ENCODE measurements around the gene BNC1. TPM values are rescaled to one million over a fixed set of nuclear protein-coding genes. Genes with fewer than 3 reads are reported as not detected.
"Not testable (repeated sequence)": the region's sequence is repeated elsewhere in the genome, so short reads cannot be mapped to it uniquely, and the experiment has no call there.

Gene BNC1
- total RNA-seq, 1 donor from 2014 or later = not detected

DNA sequence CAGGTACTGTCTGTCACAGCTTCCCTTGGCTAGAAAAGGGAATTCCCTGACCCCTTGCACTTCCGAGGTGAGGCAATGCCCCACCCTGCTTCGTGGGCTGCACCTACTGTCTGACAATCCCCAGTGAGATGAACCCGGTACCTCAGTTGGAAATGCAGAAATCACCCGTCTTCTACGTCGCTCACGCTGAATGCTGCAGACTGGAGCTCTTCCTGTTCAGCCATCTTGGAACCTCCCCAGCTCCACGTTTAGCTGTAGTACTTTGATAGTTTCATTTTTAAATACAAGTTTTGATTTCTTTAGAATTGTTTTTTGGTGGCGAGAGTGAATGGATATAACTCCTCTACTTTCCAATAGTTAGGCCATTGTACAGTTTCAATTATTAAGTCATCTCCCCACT is 59.0 kb downstream of the BNC1 start:
- no peaks in the 10 kb centered on the region for H3K9me3 Mint-ChIP-seq
- H3K36me3 Mint-ChIP-seq (ENCODE audit: low read depth) = no peaks in the 10 kb centered on the region
- H3K4me3 Mint-ChIP-seq = no peak overlapping the region
- H3K27me3 Mint-ChIP-seq = peaks cover 6% of the 10 kb centered on the region
- DNase-seq = no peak
- no peak overlapping the region for H3K27ac Mint-ChIP-seq
- no peaks in the 10 kb centered on the region for H3K4me1 Mint-ChIP-seq
- no peak for ATAC-seq (ENCODE audit: low read depth)
- ChIA-PET CTCF (no interaction called here), POLR2A (no interaction called here)
- intact Hi-C loops (cut with micrococcal nuclease) = no loop called here
- no peak for TF ChIP-seq CTCF (IDR thresholded peaks at IDR 0.05)

DNA sequence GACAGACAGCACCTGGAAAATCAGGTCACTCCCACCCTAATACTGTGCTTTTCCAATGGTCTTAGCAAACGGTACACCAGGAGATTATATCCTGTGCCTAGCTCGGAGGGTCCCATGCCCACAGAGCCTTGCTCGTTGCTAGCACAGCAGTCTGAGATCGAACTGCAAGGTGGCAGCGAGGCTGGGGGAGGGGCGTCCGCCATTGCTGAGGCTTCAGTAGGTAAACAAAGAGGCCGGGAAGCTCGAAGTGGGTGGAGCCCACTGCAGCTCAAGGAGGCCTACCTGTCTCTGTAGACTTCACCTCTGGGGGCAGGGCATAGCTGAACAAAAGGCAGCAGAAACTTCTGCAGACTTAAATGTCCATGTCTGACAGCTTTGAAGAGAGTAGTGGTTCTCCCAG is 62.7 kb downstream of the BNC1 start:
- H3K4me3 Mint-ChIP-seq; H3K9me3 Mint-ChIP-seq; H3K4me1 Mint-ChIP-seq; DNase-seq; H3K27ac Mint-ChIP-seq; CTCF ChIA-PET; ATAC-seq (ENCODE audit: low read depth); intact Hi-C loops (cut with micrococcal nuclease); POLR2A ChIA-PET; H3K36me3 Mint-ChIP-seq (ENCODE audit: low read depth): not testable (repeated sequence)
- H3K27me3 Mint-ChIP-seq = peaks cover 19% of the 10 kb centered on the region

- Mint-ChIP-seq H3K4me1 (no peaks in the 10 kb centered on the region), H3K27me3 (peaks cover 25% of the 10 kb centered on the region), H3K4me3 (no peak overlapping the region), H3K36me3 (ENCODE audit: low read depth) (no peaks in the 10 kb centered on the region), H3K9me3 (no peaks in the 10 kb centered on the region), H3K27ac (no peak overlapping the region)
- no peak for ATAC-seq (ENCODE audit: low read depth)
- CTCF ChIA-PET = no interaction called here
- DNase-seq = no peak
- POLR2A ChIA-PET = no interaction called here
- TF ChIP-seq CTCF (IDR thresholded peaks at IDR 0.05) = no peak
- intact Hi-C loops (cut with micrococcal nuclease) = no loop called here
Measured at GRCh38 chr15:83219026-83219425, 65.4 kb downstream of the BNC1 start.

- no peak for TF ChIP-seq CTCF (IDR thresholded peaks at IDR 0.05)
- Mint-ChIP-seq H3K27me3 (peaks cover 18% of the 10 kb centered on the region), H3K9me3 (no peaks in the 10 kb centered on the region), H3K36me3 (ENCODE audit: low read depth) (no peaks in the 10 kb centered on the region), H3K4me1 (no peaks in the 10 kb centered on the region), H3K27ac (no peak overlapping the region), H3K4me3 (no peak overlapping the region)
- intact Hi-C loops (cut with micrococcal nuclease) = no loop called here
- DNase-seq (no peak), ATAC-seq (ENCODE audit: low read depth) (no peak)
- ChIA-PET CTCF (no interaction called here), POLR2A (no interaction called here)
Measured at GRCh38 chr15:83215306-83215705, 69.2 kb downstream of the BNC1 start.

- POLR2A ChIA-PET = no interaction called here
- no peak for ATAC-seq (ENCODE audit: low read depth)
Measured at GRCh38 chr15:83210619-83211018, 73.8 kb downstream of the BNC1 start.

More at GRCh38 chr15:83210619-83211018, 73.8 kb downstream of the BNC1 start:
- no peak for TF ChIP-seq CTCF (IDR thresholded peaks at IDR 0.05)
- intact Hi-C loops (cut with micrococcal nuclease) = no loop called here
- Mint-ChIP-seq H3K4me1 (peaks cover 7% of the 10 kb centered on the region), H3K27ac (no peak overlapping the region), H3K36me3 (ENCODE audit: low read depth) (peaks cover 2% of the 10 kb centered on the region), H3K9me3 (no peaks in the 10 kb centered on the region), H3K27me3 (peaks cover 14% of the 10 kb centered on the region), H3K4me3 (no peak overlapping the region)
- CTCF ChIA-PET = no interaction called here
- DNase-seq = no peak
